CD4-positive, alpha-beta T cell treated with Interferon alpha-2 for 1 hour (primary cell): ENCODE results near the gene RBM45.

Experiments used
- DNase-seq, 2 donors: peaks; one replicate each; pipeline ENCODE4 v3.0.0-alpha.2; 2020 to 2022

Gene RBM45

GRCh38 chr2:178163395-178163794, 51.2 kb downstream of the RBM45 start:
- DNase-seq, result no peak

- no peak for DNase-seq
Measured at GRCh38 chr2:178163911-178164310, 51.7 kb downstream of the RBM45 start.

GRCh38 chr2:178173657-178174056, 61.4 kb downstream of the RBM45 start:
- no peak for DNase-seq

- DNase-seq, result no peak
Measured at GRCh38 chr2:178177066-178177679, 64.9 kb downstream of the RBM45 start.
